HG02981 (cell line): Measurements from ENCODE around the gene PRPF40A.

Experiments
- ATAC-seq: cut with Tn5 transposase; IDR thresholded peaks from one replicate; pipeline ENCODE4 v1.9.1; 2021; ENCODE audit warnings: mild to moderate bottlenecking, moderate library complexity; ENCODE audit not compliant: unreplicated experiment

The PRPF40A gene

DNA sequence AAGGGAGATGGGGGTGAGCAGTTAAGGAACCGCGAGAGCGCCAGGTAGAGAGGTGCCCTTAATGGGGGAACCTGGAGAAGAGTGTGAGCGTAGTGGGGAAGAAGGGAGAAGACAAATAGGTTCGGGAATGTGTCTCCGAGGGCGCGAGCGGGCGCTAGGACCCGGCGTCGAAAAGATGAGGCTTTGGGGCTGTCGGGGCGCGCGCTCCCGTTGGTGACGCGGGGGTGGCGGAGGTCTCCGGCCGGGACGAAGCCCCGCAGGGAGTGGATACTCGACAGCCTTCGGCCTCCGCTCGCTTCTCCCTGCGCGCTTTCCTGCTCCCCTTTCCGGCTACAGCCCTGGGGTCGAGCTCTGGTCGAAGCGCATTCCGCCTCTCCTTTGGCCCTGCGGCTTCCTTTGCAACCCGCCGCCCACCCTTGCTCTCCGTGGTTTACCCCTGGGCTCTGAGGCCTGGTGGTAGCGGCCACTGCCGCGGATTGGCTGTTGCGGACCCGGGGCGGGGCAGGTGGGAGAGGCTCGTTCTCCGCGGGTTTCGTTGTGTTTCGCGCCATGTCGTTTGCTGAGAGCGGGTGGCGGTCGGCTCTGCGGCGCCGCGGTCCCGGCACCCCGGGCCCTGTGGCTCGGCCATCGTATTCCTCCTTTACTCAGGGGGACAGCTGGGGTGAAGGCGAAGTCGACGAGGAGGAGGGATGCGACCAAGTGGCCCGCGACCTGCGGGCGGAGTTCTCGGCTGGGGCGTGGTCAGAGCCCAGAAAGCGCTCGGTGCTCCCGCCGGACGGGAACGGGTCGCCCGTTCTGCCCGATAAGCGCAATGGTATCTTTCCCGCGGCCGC lies 1.0 kb upstream of the PRPF40A start, which contains the start of gene ARL6IP6:
ARL6IP6 (plus strand) TSS at position 545 of the 833 bp plus-strand sequence; CDS start at position 550, 5 bp downstream.
- ATAC-seq: peak; percentile 64

- ATAC-seq: no peak
Observed at GRCh38 chr2:152716805-152717227, 445 bp downstream of the PRPF40A start.

GRCh38 chr2:152715854-152716428 lies 1.3 kb downstream of the PRPF40A start:
- ATAC-seq: no peak

DNA sequence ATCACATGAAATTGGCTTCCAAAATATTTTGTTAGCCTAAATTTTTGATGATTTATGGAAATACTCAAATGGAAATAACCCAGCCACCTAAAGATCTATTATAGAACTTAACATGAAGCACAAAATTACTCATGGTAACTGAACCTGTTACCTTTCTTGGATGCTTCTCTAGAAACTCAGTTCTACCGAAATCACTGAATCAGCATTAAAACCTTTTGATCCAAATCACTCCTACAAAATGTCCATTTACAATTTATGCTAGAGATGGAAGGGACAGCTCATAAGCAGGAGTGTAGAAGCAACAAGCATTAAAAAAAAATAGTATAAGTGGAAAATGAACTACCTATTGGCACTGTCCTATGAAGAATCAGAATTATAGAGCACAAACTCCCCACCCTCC lies 2.1 kb downstream of the PRPF40A start:
- ATAC-seq: no peak

DNA sequence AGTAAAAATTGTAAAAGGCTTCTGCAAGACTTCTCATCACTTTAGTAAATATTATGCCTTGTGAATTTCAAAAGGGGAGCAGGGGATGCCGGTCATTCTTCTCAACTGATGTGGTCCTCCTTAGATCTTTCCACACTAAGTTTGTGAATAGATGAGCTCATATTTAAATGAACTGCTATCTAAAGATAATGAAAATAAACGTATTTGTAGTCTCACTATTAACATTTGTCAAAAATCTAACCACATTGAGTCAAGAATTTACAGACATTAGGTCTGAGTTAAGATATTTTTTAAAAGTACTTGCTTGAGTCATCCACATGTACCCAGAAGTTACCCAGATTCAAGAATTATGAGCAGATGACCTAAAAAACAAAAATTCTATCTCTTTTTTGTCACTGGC lies 6.5 kb downstream of the PRPF40A start:
- no peak for ATAC-seq

GRCh38 chr2:152708742-152709141 lies 8.5 kb downstream of the PRPF40A start:
- ATAC-seq: no peak

- no peak for ATAC-seq
Observed at GRCh38 chr2:152706477-152707021, 10.7 kb downstream of the PRPF40A start.

GRCh38 chr2:152701198-152701597 lies 16.1 kb downstream of the PRPF40A start:
- no peak for ATAC-seq

GRCh38 chr2:152696476-152696875 lies 20.8 kb downstream of the PRPF40A start:
- ATAC-seq: no peak

DNA sequence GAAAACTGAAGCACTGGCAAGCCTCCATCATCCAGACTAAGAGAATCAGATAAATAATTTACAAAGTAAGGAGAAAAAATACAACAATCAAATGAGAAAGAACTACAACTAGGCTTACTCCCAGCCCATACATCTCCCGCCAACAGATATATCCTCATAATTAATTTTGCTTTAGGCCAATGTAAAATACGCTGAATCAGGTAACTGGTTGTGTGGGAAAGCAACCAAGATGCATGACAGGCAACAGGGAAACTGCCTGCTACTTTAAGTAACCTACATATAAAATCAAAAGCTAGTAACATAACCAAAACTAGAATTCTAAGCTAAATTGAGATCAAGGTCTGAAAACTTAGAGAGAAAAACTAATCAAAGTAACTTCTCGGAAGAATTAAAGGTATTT lies 21.5 kb downstream of the PRPF40A start:
- ATAC-seq: no peak

DNA sequence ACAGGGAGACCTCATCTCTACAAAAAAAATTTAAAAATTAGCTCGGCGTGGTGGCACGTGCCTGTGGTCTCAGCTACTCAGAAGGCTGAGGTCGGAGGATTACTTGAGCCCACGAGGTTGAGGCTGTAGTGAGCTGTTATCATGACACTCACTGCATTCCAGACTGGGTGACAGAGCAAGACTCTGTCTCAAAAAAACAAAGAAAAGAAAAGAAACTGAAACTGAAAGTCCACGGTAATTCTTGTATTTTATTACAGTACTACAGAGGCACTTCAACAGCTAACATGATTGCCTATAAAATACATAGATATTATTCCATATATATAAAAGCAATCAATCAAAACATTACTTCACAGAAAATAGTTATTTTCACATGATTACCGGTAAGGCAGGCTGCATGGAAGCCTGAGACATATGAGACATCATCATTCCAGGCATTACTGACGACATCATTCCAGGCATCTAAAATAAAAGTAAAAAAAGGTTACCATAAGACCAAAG lies 23.1 kb downstream of the PRPF40A start:
- ATAC-seq: peak; percentile 54

DNA sequence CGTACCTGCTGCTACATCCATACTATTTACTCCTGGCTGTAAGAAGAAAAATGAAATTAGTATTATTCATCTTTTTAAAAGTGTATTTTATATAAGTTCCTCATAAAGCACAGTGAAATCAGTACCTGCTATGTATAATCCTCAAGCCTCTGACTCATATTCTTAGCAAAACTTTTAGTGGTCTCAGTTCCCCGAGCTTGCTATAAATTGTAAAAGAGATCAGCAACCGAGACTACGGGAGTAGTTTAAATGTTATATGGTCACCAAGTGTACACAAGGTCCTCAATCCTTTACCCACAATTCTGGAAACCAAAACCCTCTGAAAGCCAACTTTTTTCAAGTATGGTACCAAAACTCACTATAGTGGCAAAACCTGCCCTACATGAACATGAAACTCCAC lies 24.2 kb downstream of the PRPF40A start:
- peak; percentile 90 for ATAC-seq

DNA sequence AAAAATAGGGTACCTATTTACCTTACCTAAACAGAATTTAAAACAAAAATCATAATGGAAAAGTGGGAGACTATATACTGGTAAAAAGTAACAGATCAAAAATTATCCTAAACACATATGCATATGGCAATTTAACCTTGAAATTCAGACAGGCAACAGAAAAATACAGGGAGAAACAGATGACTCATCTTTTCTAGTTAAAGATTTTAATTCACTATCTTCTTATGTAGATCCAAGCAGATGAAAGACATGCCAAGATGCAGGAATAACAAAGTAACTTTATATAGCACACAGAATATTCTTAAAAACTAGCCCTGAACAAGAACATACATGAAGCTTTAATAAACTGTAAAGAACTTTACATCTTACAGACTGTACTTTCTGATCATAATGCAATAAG lies 30.9 kb downstream of the PRPF40A start:
- ATAC-seq: no peak

DNA sequence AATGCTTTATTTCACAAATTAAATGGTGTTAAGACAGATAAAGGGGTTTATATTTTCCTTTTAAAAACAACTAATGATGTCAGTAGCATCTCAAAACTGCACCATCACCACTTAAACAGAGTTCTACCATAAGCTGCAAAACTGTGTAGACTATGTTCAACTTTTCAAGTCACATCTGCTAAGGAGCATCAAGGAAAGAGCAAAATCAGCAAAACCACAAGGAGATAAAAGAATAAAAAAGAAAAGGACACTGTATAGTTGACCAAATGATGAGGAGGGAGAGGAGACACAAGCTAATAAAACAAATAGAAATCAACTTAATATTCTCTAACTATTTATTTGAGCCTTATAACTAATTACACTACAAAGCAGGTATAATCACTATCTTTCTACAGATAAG lies 33.9 kb downstream of the PRPF40A start:
- no peak for ATAC-seq

- ATAC-seq: no peak
Observed at GRCh38 chr2:152682663-152683062, 34.6 kb downstream of the PRPF40A start.

GRCh38 chr2:152678808-152679207 lies 38.5 kb downstream of the PRPF40A start:
- ATAC-seq: no peak

- ATAC-seq: no peak
Observed at GRCh38 chr2:152676461-152676860, 40.8 kb downstream of the PRPF40A start.

GRCh38 chr2:152674334-152674733 lies 42.9 kb downstream of the PRPF40A start:
- ATAC-seq: no peak

DNA sequence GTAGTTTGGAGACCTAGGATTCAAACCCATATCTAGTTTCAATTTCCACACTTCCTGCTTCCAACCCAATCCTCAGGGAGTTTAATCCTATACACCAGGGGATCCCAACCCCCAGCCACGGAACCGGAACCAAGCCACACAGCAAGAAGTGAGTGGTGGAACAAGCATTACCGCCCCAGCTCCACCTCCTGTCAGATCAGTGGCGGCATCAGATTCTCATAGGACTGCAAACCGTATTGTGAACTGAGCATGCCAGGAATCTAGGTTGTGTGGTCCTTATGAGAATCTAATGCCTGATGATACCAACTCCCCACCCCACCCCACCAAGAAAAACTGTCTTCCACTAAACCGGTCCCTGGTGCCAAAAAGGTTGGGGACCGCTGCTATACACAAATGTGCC lies 52.5 kb downstream of the PRPF40A start:
- no peak for ATAC-seq

GRCh38 chr2:152661076-152661475 lies 56.2 kb downstream of the PRPF40A start:
- ATAC-seq: no peak

DNA sequence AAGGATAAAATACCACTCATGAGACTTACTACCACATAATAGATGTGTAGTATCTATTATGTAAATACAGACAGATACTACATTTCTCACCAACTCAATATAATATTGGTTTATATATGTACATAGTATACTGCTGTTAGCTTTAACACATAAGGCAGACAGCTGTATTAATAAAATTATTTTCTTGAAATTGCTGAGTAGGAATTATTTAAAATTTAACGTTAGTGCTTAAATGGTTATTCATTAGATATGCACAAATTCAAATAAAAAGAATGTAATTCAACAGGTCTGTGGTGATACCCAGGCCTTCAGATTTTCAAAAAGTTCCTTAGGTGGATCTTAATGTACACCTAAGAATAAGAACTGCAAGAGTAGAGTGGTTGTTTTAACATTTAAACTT lies 59.0 kb downstream of the PRPF40A start:
- no peak for ATAC-seq

- ATAC-seq: peak; percentile 71
Observed at GRCh38 chr2:152657043-152657442, 60.2 kb downstream of the PRPF40A start.
